ENCODE results near the gene FIGLA.

GRCh38 chr2:70830366-70830765 lies 39.9 kb upstream of the FIGLA start:
- TF ChIP-seq CTCF (IDR thresholded peaks at IDR 0.05; ENCODE audit: control extremely low read depth in 1 of 3, insufficient read depth in 1 of 3, low read depth in 1 of 3, low read length in 3 of 3) (no peak), CEBPB (IDR thresholded peaks at IDR 0.05; ENCODE audit: low read depth, low read length) (no peak), ATF3 (IDR thresholded peaks at IDR 0.05; ENCODE audit: insufficient read depth, low read depth, low read length) (no peak), RFX5 (IDR thresholded peaks at IDR 0.05; ENCODE audit: borderline replicate concordance, low read depth, low read length) (no peak), JUND (IDR thresholded peaks at IDR 0.05; ENCODE audit: low read length) (no peak), CHD7 (IDR thresholded peaks at IDR 0.05; ENCODE audit: insufficient replicate concordance, low read length) (no peak), EP300 (IDR thresholded peaks at IDR 0.05; ENCODE audit: borderline replicate concordance in 1 of 2, low read depth in 2 of 2, low read length in 2 of 2) (no peak), POLR2A (IDR thresholded peaks at IDR 0.05; ENCODE audit: control extremely low read depth in 1 of 2, low read depth in 2 of 2, low read length in 2 of 2) (no peak), RAD21 (IDR thresholded peaks at IDR 0.05 in 1 of 2, conservative IDR thresholded peaks at IDR 0.05 in 1 of 2; ENCODE audit: low read depth in 2 of 2, low read length in 2 of 2) (no peak), GTF2F1 (IDR thresholded peaks at IDR 0.05; ENCODE audit: borderline replicate concordance, low read depth, low read length) (no peak), EZH2 (IDR thresholded peaks at IDR 0.05; ENCODE audit: low read depth, low read length, severe bottlenecking) (no peak)
